ENCODE measurements around the gene HDC. TPM values are rescaled to one million over a fixed set of nuclear protein-coding genes. Genes with fewer than 3 reads are reported as not detected.

Gene HDC
- total RNA-seq, 1 donor from 2014 or later, result not detected

DNA sequence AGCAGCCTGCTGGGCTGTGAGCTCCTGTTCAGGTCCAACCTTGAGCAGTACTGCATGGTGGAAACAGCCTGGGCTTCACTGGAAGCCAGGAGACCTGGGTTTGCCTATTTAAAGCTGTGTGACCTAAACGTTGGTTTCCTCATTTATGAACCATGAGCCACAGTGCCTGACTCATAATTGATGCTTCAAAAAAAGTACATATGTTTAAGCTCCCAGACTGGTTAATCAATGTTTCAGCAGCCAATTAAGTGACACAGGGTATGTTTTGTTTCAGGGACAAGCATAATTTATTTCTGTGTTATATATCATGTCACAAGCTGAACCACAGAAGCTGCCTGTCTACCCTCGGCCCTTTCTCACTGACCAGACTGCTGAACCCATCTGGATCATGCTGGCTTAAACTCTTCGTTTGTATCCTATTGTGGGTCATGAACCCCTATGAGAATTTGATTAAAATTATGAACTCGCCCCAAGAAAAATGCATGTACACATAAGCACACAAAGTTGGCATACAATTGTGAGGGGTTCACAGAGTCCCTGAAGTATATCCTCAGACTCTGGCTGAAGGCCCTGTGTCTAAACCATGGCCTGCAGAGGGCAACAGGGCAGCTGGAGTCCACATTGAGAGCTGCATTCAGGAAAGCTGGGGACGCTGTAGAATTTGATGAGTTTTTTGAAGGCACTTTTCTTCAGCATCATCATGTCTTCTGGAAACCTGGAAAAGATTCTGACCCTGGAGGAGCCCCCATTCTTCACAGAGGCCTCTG is 23.7 kb downstream of the HDC start:
- Mint-ChIP-seq H3K9me3 (no peaks in the 10 kb centered on the region), H3K4me1 (peaks cover 1% of the 10 kb centered on the region), H3K27ac (no peak overlapping the region), H3K4me3 (no peak overlapping the region), H3K27me3 (ENCODE audit: low read depth) (no peaks in the 10 kb centered on the region), H3K36me3 (no peaks in the 10 kb centered on the region)
- TF ChIP-seq, protein P1, sequence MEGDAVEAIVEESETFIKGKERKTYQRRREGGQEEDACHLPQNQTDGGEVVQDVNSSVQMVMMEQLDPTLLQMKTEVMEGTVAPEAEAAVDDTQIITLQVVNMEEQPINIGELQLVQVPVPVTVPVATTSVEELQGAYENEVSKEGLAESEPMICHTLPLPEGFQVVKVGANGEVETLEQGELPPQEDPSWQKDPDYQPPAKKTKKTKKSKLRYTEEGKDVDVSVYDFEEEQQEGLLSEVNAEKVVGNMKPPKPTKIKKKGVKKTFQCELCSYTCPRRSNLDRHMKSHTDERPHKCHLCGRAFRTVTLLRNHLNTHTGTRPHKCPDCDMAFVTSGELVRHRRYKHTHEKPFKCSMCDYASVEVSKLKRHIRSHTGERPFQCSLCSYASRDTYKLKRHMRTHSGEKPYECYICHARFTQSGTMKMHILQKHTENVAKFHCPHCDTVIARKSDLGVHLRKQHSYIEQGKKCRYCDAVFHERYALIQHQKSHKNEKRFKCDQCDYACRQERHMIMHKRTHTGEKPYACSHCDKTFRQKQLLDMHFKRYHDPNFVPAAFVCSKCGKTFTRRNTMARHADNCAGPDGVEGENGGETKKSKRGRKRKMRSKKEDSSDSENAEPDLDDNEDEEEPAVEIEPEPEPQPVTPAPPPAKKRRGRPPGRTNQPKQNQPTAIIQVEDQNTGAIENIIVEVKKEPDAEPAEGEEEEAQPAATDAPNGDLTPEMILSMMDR (IDR thresholded peaks at IDR 0.05; ENCODE audit: unreplicated experiment), result no peak
- no peak for DNase-seq (ENCODE audit: low spot score in 2 of 2, unreplicated experiment in 2 of 2)

DNA sequence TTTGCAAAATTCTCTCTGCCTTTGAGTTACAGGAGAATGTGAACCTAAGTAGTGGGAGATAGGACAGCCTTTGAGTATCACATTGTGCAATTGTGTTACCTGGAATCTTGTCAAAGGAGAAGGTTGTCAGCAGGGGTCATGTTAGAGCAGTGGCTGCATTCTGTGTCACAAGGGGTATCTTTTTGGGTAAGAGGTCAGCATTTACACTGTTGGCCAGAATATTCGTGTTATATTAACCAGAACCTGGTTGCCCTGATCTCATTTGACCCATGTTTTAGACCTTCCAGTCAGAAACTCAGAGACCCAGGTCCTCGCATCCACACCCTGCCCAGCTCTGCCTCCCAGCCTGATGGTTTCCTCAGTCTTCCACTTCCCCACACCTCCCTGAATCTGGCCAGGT is 27.3 kb downstream of the HDC start:
- Mint-ChIP-seq H3K27me3 (ENCODE audit: low read depth) (no peaks in the 10 kb centered on the region), H3K4me1 (peaks cover 1% of the 10 kb centered on the region), H3K27ac (no peak overlapping the region), H3K9me3 (no peaks in the 10 kb centered on the region), H3K36me3 (no peaks in the 10 kb centered on the region), H3K4me3 (no peak overlapping the region)
- DNase-seq (ENCODE audit: low spot score in 2 of 2, unreplicated experiment in 2 of 2), result no peak
- TF ChIP-seq, protein P1 (IDR thresholded peaks at IDR 0.05; ENCODE audit: unreplicated experiment), result no peak

DNA sequence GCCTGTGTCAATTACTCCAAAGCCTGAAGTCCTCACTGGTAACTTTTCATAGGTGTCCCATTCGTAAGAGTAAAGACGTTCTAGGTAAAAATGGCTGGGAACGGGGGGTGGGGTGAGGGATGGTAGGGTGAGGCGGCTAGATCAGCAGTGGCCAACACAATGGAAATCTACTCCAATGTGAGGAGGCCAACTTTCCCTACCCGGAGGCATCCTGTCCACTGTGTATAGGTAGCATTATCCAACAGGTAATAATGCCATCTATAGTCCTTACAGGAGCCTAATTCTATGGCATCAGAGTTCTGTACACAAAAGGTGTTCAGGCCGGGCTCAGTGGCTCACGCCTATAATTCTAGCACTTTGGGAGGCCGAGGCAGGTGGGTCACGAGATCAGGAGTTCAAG is 29.1 kb downstream of the HDC start:
- no peak overlapping the region for H3K27ac Mint-ChIP-seq
- no peak for DNase-seq (ENCODE audit: low spot score in 2 of 2, unreplicated experiment in 2 of 2)
- H3K9me3 Mint-ChIP-seq, result no peaks in the 10 kb centered on the region
- TF ChIP-seq, protein P1 (IDR thresholded peaks at IDR 0.05; ENCODE audit: unreplicated experiment), result no peak
- no peaks in the 10 kb centered on the region for H3K27me3 Mint-ChIP-seq (ENCODE audit: low read depth)
- no peaks in the 10 kb centered on the region for H3K4me1 Mint-ChIP-seq
- H3K4me3 Mint-ChIP-seq, result no peak overlapping the region
- no peaks in the 10 kb centered on the region for H3K36me3 Mint-ChIP-seq

DNA sequence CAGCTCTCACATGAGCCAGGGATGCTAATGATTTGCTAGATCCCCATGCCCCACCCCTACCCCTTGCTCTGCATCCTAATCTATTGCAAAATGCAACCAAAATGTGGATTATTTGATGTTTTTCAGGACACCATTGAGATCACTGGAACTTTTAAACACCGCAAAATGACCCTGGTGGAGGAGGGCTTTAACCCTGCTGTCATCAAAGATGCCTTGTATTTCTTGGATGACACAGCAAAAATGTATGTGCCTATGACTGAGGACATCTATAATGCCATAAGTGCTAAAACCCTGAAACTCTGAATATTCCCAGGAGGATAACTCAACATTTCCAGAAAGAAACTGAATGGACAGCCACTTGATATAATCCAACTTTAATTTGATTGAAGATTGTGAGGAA is 29.7 kb downstream of the HDC start:
- TF ChIP-seq, protein P1 (IDR thresholded peaks at IDR 0.05; ENCODE audit: unreplicated experiment), result no peak
- H3K4me3 Mint-ChIP-seq, result no peak overlapping the region

DNA sequence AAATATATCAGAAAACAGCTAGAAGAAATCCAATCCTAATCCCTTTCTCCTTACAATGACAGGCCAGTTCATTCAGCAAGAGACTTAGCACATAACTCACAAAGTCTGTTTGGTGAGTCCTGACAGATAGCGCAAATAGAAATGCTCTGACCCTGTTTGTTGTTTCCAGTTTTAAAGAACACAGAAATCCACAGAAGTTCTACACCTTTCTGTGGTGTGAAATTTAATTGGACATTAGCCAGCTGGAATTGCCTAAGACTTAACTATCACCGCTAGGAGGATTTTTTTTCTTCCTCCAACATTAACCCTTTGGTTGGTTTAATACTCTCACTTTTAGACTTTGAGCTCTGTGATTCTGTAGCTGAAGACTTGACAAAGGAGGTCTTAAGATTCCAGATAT is 30.8 kb downstream of the HDC start:
- no peak for DNase-seq (ENCODE audit: low spot score in 2 of 2, unreplicated experiment in 2 of 2)
- Mint-ChIP-seq H3K36me3 (no peaks in the 10 kb centered on the region), H3K9me3 (no peaks in the 10 kb centered on the region), H3K27me3 (ENCODE audit: low read depth) (no peaks in the 10 kb centered on the region), H3K4me3 (no peak overlapping the region), H3K4me1 (no peaks in the 10 kb centered on the region), H3K27ac (no peak overlapping the region)
- TF ChIP-seq, protein P1 (IDR thresholded peaks at IDR 0.05; ENCODE audit: unreplicated experiment), result no peak

More for the DNA sequence above, 29.7 kb downstream of the HDC start:
- Mint-ChIP-seq H3K4me1 (no peaks in the 10 kb centered on the region), H3K9me3 (no peaks in the 10 kb centered on the region), H3K36me3 (no peaks in the 10 kb centered on the region), H3K27ac (no peak overlapping the region), H3K27me3 (ENCODE audit: low read depth) (no peaks in the 10 kb centered on the region)
- no peak for DNase-seq (ENCODE audit: low spot score in 2 of 2, unreplicated experiment in 2 of 2)

Measured in mesothelial cell of epicardium (in vitro differentiated cells).